ENCODE results near the gene FAM171A1.

FAM171A1 gene

GRCh38 chr10:15222511-15222910, 148.6 kb downstream of the FAM171A1 start:
- H3K27ac ChIP-seq, result no peak overlapping the region
- TF ChIP-seq CTCF (IDR thresholded peaks at IDR 0.05), result no peak
- TF ChIP-seq ZFX (IDR thresholded peaks at IDR 0.05; ENCODE audit: borderline replicate concordance), result no peak

GRCh38 chr10:15220445-15220844, 150.6 kb downstream of the FAM171A1 start:
- TF ChIP-seq CTCF (IDR thresholded peaks at IDR 0.05) (no peak), ZFX (IDR thresholded peaks at IDR 0.05; ENCODE audit: borderline replicate concordance) (no peak)
- H3K27ac ChIP-seq, result no peak overlapping the region

- no peak overlapping the region for H3K27ac ChIP-seq
- TF ChIP-seq ZFX (IDR thresholded peaks at IDR 0.05; ENCODE audit: borderline replicate concordance) (no peak), CTCF (IDR thresholded peaks at IDR 0.05) (no peak)
Observed at GRCh38 chr10:15216700-15217099, 154.4 kb downstream of the FAM171A1 start.

- H3K27ac ChIP-seq, result no peak overlapping the region
- TF ChIP-seq ZFX (IDR thresholded peaks at IDR 0.05; ENCODE audit: borderline replicate concordance) (no peak), CTCF (IDR thresholded peaks at IDR 0.05) (no peak)
Observed at GRCh38 chr10:15214237-15214636, 156.9 kb downstream of the FAM171A1 start.

- no peak overlapping the region for H3K27ac ChIP-seq
- no peak for TF ChIP-seq ZFX (IDR thresholded peaks at IDR 0.05; ENCODE audit: borderline replicate concordance)
- TF ChIP-seq CTCF (IDR thresholded peaks at IDR 0.05), result no peak
Observed at GRCh38 chr10:15213461-15213861, 157.6 kb downstream of the FAM171A1 start.

- TF ChIP-seq CTCF (IDR thresholded peaks at IDR 0.05), result no peak
- TF ChIP-seq ZFX (IDR thresholded peaks at IDR 0.05; ENCODE audit: borderline replicate concordance), result no peak
- H3K27ac ChIP-seq, result no peak overlapping the region
Observed at GRCh38 chr10:15211464-15211979, 159.6 kb downstream of the FAM171A1 start.

GRCh38 chr10:15210521-15210920, 160.6 kb downstream of the FAM171A1 start:
- H3K27ac ChIP-seq, result no peak overlapping the region
- TF ChIP-seq ZFX (IDR thresholded peaks at IDR 0.05; ENCODE audit: borderline replicate concordance) (no peak), CTCF (IDR thresholded peaks at IDR 0.05) (no peak)
